CD4-positive, alpha-beta T cell treated with Interferon alpha-2 for 1 hour (primary cell): Measurements from ENCODE around the gene CDKAL1.
"Not testable (repeated sequence)": the region's sequence is repeated elsewhere in the genome, so short reads cannot be mapped to it uniquely, and the experiment has no call there.

Experiments used
- DNase-seq, 2 donors: peaks; one replicate each; pipeline ENCODE4 v3.0.0-alpha.2; 2020 to 2022

The CDKAL1 gene

GRCh38 chr6:21046276-21046675, 512.0 kb downstream of the CDKAL1 start:
- no peak for DNase-seq

- no peak for DNase-seq
Observed at GRCh38 chr6:21048047-21048446, 513.8 kb downstream of the CDKAL1 start.

GRCh38 chr6:21049148-21049547, 514.9 kb downstream of the CDKAL1 start:
- no peak for DNase-seq

GRCh38 chr6:21049572-21049971, 515.3 kb downstream of the CDKAL1 start:
- DNase-seq: no peak

- DNase-seq: no peak
Observed at GRCh38 chr6:21050935-21051334, 516.7 kb downstream of the CDKAL1 start.

- no peak for DNase-seq
Observed at GRCh38 chr6:21051777-21052176, 517.5 kb downstream of the CDKAL1 start.

GRCh38 chr6:21053612-21054011, 519.4 kb downstream of the CDKAL1 start:
- DNase-seq: no peak

- DNase-seq: not testable (repeated sequence)
Observed at GRCh38 chr6:21055480-21055879, 521.2 kb downstream of the CDKAL1 start.

GRCh38 chr6:21061892-21062291, 527.6 kb downstream of the CDKAL1 start:
- DNase-seq: no peak

GRCh38 chr6:21064756-21065340, 530.6 kb downstream of the CDKAL1 start:
- no peak for DNase-seq

GRCh38 chr6:21067521-21067920, 533.3 kb downstream of the CDKAL1 start:
- DNase-seq: no peak

GRCh38 chr6:21070620-21071019, 536.4 kb downstream of the CDKAL1 start:
- no peak for DNase-seq

- no peak for DNase-seq
Observed at GRCh38 chr6:21071780-21072468, 537.7 kb downstream of the CDKAL1 start.

- no peak for DNase-seq
Observed at GRCh38 chr6:21073318-21073839, 539.1 kb downstream of the CDKAL1 start.

- DNase-seq: no peak
Observed at GRCh38 chr6:21074484-21074883, 540.2 kb downstream of the CDKAL1 start.

- DNase-seq: no peak
Observed at GRCh38 chr6:21075986-21076385, 541.7 kb downstream of the CDKAL1 start.

GRCh38 chr6:21078497-21078896, 544.2 kb downstream of the CDKAL1 start:
- DNase-seq: no peak

GRCh38 chr6:21079468-21080048, 545.3 kb downstream of the CDKAL1 start:
- no peak for DNase-seq

GRCh38 chr6:21080221-21080620, 546.0 kb downstream of the CDKAL1 start:
- DNase-seq: no peak

GRCh38 chr6:21082091-21082490, 547.8 kb downstream of the CDKAL1 start:
- DNase-seq: no peak

GRCh38 chr6:21083708-21084107, 549.5 kb downstream of the CDKAL1 start:
- no peak for DNase-seq

GRCh38 chr6:21084656-21085055, 550.4 kb downstream of the CDKAL1 start:
- no peak for DNase-seq

GRCh38 chr6:21085211-21085610, 551.0 kb downstream of the CDKAL1 start:
- DNase-seq: no peak

GRCh38 chr6:21085643-21086042, 551.4 kb downstream of the CDKAL1 start:
- DNase-seq: no peak
